B cell (primary cell): Measurements from ENCODE around the gene SLC7A1. TPM values are rescaled to one million over a fixed set of nuclear protein-coding genes. Genes with fewer than 3 reads are reported as not detected.

Experiments used
- ATAC-seq: fragments of 200-7000 bp; cut with Tn5 transposase; one replicate; pipeline ENCODE4 v1.10.0; 2021; ENCODE audit warnings: low read depth, mild to moderate bottlenecking, moderate number of reproducible peaks, moderate library complexity
- CTCF ChIA-PET: fragments of 350-600 bp; sonication (Branson Sonifier 250); formaldehyde crosslinking; loops from one replicate; lab custom pipeline; 2021; ENCODE audit warnings: antibody characterized with exemption, inconsistent platforms; lab: Charles Lee
- POLR2A ChIA-PET: fragments of 350-600 bp; sonication (Branson Sonifier 250); formaldehyde crosslinking; loops from one replicate; lab custom pipeline; 2021; ENCODE audit warnings: antibody characterized with exemption; lab: Charles Lee
- DNase-seq: peaks from one replicate; pipeline ENCODE4 v3.0.0; 2013
- H2AFZ ChIP-seq: 2 replicates; pipeline ENCODE4 v1.6.1; 2012; ENCODE audit warnings: mild to moderate bottlenecking, low read depth, low read length; ENCODE audit not compliant: insufficient read depth, poor library complexity, severe bottlenecking
- H3K27ac ChIP-seq, 2 donors: 1 replicate in 1 of 2; 2 replicates in 1 of 2; pipeline ENCODE4 v1.5.1; 2012 to 2013; ENCODE audit warnings: low read length in 2 of 2, mild to moderate bottlenecking in 2 of 2, moderate library complexity in 1 of 2
- H3K27me3 ChIP-seq, 4 experiments: fragments of 200-600 bp in 1 of 4; sonication (generic) in 1 of 4; replicated peaks in 1 of 4; 1 replicate in 2 of 4; 2 replicates in 2 of 4; pipeline versions ENCODE4 v1.6.1 to v1.7.0; 2013 to 2016; ENCODE audit warnings: low read length in 3 of 4, mild to moderate bottlenecking in 2 of 4, mixed read lengths in 1 of 4, moderate library complexity in 1 of 4; ENCODE audit not compliant: insufficient read depth in 4 of 4, control insufficient read depth in 3 of 4; ENCODE audit errors: control extremely low read depth in 1 of 4
- H3K36me3 ChIP-seq, 2 experiments: replicated peaks in 1 of 2; 1 replicate in 1 of 2; 2 replicates in 1 of 2; pipeline versions ENCODE4 v1.6.1 to v1.7.1; 2013; ENCODE audit warnings: low read length in 1 of 2; ENCODE audit not compliant: insufficient read depth in 2 of 2, control insufficient read depth in 1 of 2; ENCODE audit errors: control extremely low read depth in 1 of 2, extremely low read depth in 1 of 2
- H3K4me1 ChIP-seq, 2 donors: fragments of 200-600 bp in 1 of 2; sonication (generic) in 1 of 2; 1 replicate in 1 of 2; 2 replicates in 1 of 2; pipeline versions ENCODE4 v1.5.1 to v1.6.1; 2013 to 2017; ENCODE audit warnings: low read length in 2 of 2; ENCODE audit not compliant: control insufficient read depth in 2 of 2, insufficient read depth in 2 of 2
- H3K4me2 ChIP-seq: replicated peaks from 2 replicates; pipeline ENCODE3; 2012; ENCODE audit warnings: mild to moderate bottlenecking, low read depth, low read length; ENCODE audit not compliant: poor library complexity, severe bottlenecking
- H3K4me3 ChIP-seq, 5 experiments: fragments of 200-600 bp in 1 of 5; sonication (generic) in 1 of 5; 1 replicate in 3 of 5; 2 replicates in 2 of 5; pipeline versions ENCODE4 v1.5.1 to v1.7.0; 2011 to 2016; ENCODE audit warnings: low read length in 4 of 5, mild to moderate bottlenecking in 4 of 5, low read depth in 2 of 5, control low read depth in 1 of 5, moderate library complexity in 1 of 5; ENCODE audit not compliant: insufficient read depth in 1 of 5; ENCODE audit errors: control extremely low read depth in 1 of 5, extremely low read depth in 1 of 5
- H3K79me2 ChIP-seq: fragments of 200-600 bp; sonication (generic); one replicate; pipeline ENCODE4 v1.6.0; 2016; ENCODE audit warnings: low read length; ENCODE audit not compliant: control insufficient read depth, insufficient read depth
- H3K9ac ChIP-seq: fragments of 200-600 bp; sonication (generic); 2 replicates; pipeline ENCODE4 v1.6.1; 2017; ENCODE audit warnings: mild to moderate bottlenecking, low read length, moderate library complexity
- H3K9me3 ChIP-seq, 3 donors: one replicate each; pipeline versions ENCODE4 v1.6.1 to v1.7.1; 2013; ENCODE audit warnings: low read length in 2 of 3; ENCODE audit not compliant: control insufficient read depth in 2 of 3, insufficient read depth in 1 of 3; ENCODE audit errors: control extremely low read depth in 1 of 3
- H4K20me1 ChIP-seq: 2 replicates; pipeline ENCODE4 v1.6.0; 2012; ENCODE audit warnings: mild to moderate bottlenecking, low read length; ENCODE audit not compliant: insufficient read depth, control insufficient read depth, poor library complexity, severe bottlenecking
- H3K27ac Mint-ChIP-seq: one replicate; pipeline ENCODE4 v1.8.0; 2021; ENCODE audit warnings: mixed read lengths
- H3K27me3 Mint-ChIP-seq: one replicate; pipeline ENCODE4 v1.8.0; 2021; ENCODE audit warnings: mixed read lengths
- H3K4me1 Mint-ChIP-seq: one replicate; pipeline ENCODE4 v1.8.0; 2021; ENCODE audit warnings: mixed read lengths
- H3K4me3 Mint-ChIP-seq: one replicate; pipeline ENCODE4 v1.8.0; 2021; ENCODE audit warnings: mixed read lengths
- H3K9me3 Mint-ChIP-seq: one replicate; pipeline ENCODE4 v1.8.0; 2022; ENCODE audit warnings: mixed read lengths; ENCODE audit not compliant: insufficient read depth
- EZH2 ChIP-seq: IDR thresholded peaks from 2 replicates; pipeline ENCODE4 v1.6.1; 2012; ENCODE audit warnings: borderline replicate concordance, low read depth, mild to moderate bottlenecking, moderate library complexity, low read length; ENCODE audit not compliant: insufficient read depth, poor library complexity, severe bottlenecking
- WGBS: methylation state at CpG from one replicate; pipeline ENCODE4 v1.1.5; 2013; ENCODE audit warnings: missing lambda C conversion rate; ENCODE audit not compliant: insufficient coverage; 5-methylcytosine and 5-hydroxymethylcytosine counted together
- intact Hi-C: fragments of 100-400 bp; cut with micrococcal nuclease; formaldehyde crosslinking; loops from one replicate; pipeline ENCODE4 v1.10.0; 2022
- polyA plus RNA-seq: library from polyadenylated mRNA; depleted of rRNA; stranded (reverse); fragments of >200 nt; gene quantifications from 2 replicates; pipeline ENCODE4 v1.2.3, GENCODE V29; 2012
- total RNA-seq, 2 donors: library from RNA; stranded (reverse); fragments of 120-200 nt in 1 of 2; gene quantifications; 1 replicate in 1 of 2; 2 replicates in 1 of 2; pipeline versions ENCODE4 v1.2.3 to v1.2.4, GENCODE V29; 2013 to 2022
- TF ChIP-seq, protein P1 (sequence below): fragments of 200-600 bp; IDR thresholded peaks from one replicate; pipeline ENCODE4 v1.8.0; 2022; ENCODE audit warnings: antibody characterized with exemption, mild to moderate bottlenecking

SLC7A1 gene
- total and polyA plus RNA-seq, 2 donors (not counting 1 experiment from before 2014, with no cell fraction given): 3.3 to 23.1 TPM

GRCh38 chr13:29596064-29596418, 553 bp upstream of the SLC7A1 start:
- peak overlapping the region; percentile 90 for H3K27ac Mint-ChIP-seq
- no peaks in the 10 kb centered on the region for H3K27me3 ChIP-seq
- no peaks in the 10 kb centered on the region for H3K36me3 ChIP-seq
- intact Hi-C loops: loop anchor here (5.0 to 10.0 kb wide), 2 partner anchors 776 to 1139 kb away; partner anchors contain the start of gene ALOX5AP
- peak overlapping the region; percentile 39 to 40 for H3K27ac ChIP-seq
- POLR2A ChIA-PET: interaction anchor here (0.6 to 0.7 kb wide), 2 partner anchors 345 to 530 kb away, joined by 3 to 4 read pairs; no protein-coding TSS in a partner anchor
- H3K4me3 Mint-ChIP-seq: peak overlapping the region; percentile 92
- peaks cover 53% of the 10 kb centered on the region for H3K79me2 ChIP-seq
- H3K9me3 ChIP-seq: no peaks in the 10 kb centered on the region
- no peaks in the 10 kb centered on the region for H3K9me3 Mint-ChIP-seq
- H3K4me2 ChIP-seq: peak overlapping the region; percentile 94
- peaks cover 34% of the 10 kb centered on the region for H3K4me1 Mint-ChIP-seq
- peaks cover 9 to 13% of the 10 kb centered on the region in 2 donors for H3K4me1 ChIP-seq
- no peaks in the 10 kb centered on the region for H4K20me1 ChIP-seq
- peak overlapping the region; percentile 72 for H3K9ac ChIP-seq
- peaks cover 7% of the 10 kb centered on the region for H3K27me3 Mint-ChIP-seq
- H2AFZ ChIP-seq: peak overlapping the region; percentile 87
- TF ChIP-seq, protein P1, sequence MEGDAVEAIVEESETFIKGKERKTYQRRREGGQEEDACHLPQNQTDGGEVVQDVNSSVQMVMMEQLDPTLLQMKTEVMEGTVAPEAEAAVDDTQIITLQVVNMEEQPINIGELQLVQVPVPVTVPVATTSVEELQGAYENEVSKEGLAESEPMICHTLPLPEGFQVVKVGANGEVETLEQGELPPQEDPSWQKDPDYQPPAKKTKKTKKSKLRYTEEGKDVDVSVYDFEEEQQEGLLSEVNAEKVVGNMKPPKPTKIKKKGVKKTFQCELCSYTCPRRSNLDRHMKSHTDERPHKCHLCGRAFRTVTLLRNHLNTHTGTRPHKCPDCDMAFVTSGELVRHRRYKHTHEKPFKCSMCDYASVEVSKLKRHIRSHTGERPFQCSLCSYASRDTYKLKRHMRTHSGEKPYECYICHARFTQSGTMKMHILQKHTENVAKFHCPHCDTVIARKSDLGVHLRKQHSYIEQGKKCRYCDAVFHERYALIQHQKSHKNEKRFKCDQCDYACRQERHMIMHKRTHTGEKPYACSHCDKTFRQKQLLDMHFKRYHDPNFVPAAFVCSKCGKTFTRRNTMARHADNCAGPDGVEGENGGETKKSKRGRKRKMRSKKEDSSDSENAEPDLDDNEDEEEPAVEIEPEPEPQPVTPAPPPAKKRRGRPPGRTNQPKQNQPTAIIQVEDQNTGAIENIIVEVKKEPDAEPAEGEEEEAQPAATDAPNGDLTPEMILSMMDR: no peak
- no peak for TF ChIP-seq EZH2
- peak overlapping the region; percentile 48 to 89 (median 55) for H3K4me3 ChIP-seq
- CTCF ChIA-PET: no interaction called here
- WGBS: 56% methylated on average over 6 of the region's 10 CpGs
- no peak for ATAC-seq
- no peak for DNase-seq

DNA sequence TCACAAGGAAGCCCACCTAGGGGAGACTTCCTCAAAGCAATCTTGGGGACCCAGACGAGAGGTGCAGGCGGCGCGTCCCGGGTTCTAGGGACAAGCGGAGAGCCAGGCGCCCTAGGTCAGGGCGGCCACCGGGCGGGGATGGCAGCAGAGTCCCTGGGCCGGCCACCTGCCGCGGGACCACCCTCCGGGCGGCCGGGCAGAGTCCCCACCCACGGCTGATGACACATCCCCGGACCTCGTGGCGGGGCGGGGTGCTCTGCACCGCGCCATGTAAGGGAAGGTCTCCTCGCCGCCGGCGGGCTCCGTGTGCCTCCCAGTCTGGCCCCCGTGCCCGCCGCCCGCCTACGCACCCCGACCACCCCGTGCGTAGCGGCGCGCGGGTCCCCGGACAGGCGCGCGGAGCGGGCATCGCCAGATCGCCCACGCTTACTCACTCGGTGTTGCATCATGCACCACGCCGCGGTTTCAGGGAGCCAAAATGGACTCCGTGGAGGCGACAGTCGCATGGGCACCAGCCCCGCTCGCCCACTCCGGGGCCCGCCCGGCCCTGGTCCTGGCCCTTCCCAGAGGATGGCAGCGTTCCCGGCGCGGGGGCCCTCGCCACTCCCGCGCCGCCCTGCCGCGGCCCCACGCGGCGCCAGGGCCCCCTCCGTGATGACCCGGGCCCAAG, 643 bp downstream of the SLC7A1 start:
- H3K9me3 Mint-ChIP-seq: no peaks in the 10 kb centered on the region
- POLR2A ChIA-PET: no interaction called here
- peaks cover 34% of the 10 kb centered on the region for H3K4me1 Mint-ChIP-seq
- Histone ChIP-seq H3K9ac (peak overlapping the region; percentile 94), H3K4me3 (peak overlapping the region; percentile 49 to 89 (median 68)), H3K27me3 (no peaks in the 10 kb centered on the region), H2AFZ (peak overlapping the region; percentile 81), H4K20me1 (no peaks in the 10 kb centered on the region), H3K36me3 (no peaks in the 10 kb centered on the region), H3K27ac (peak overlapping the region in 1 of 2 donors; percentile 82), H3K9me3 (no peaks in the 10 kb centered on the region), H3K4me2 (peak overlapping the region; percentile 94), H3K4me1 (peaks cover 9 to 13% of the 10 kb centered on the region in 2 donors), H3K79me2 (peaks cover 65% of the 10 kb centered on the region)
- H3K27me3 Mint-ChIP-seq: no peaks in the 10 kb centered on the region
- ATAC-seq (peak; percentile 29), DNase-seq (peak; percentile 79)
- peak overlapping the region; percentile 92 for H3K27ac Mint-ChIP-seq
- 1% methylated on average over 75 of the region's 75 CpGs for WGBS
- intact Hi-C loops: loop anchor here (1.0 to 10.0 kb wide), 7 partner anchors 100 to 1568 kb away; partner anchors contain the start of genes ALOX5AP, POMP and UBL3
- TF ChIP-seq, protein P1: no peak
- no peak for TF ChIP-seq EZH2
- CTCF ChIA-PET: no interaction called here
- peak overlapping the region; percentile 90 for H3K4me3 Mint-ChIP-seq
